HepG2 (cell line): ENCODE measurements around the gene LRRC4C. TPM values are rescaled to one million over a fixed set of nuclear protein-coding genes. Genes with fewer than 3 reads are reported as not detected.

Source experiments
- FOXA1 ChIP-seq, 2 experiments: fragments of 450-650 bp in 1 of 2; sonication (generic) in 1 of 2; formaldehyde crosslinking in 1 of 2; IDR thresholded peaks; 2 replicates each; pipeline versions ENCODE4 v1.4.0 to v1.6.1; 2016 to 2020; ENCODE audit warnings: missing genetic modification reagents in 1 of 2
- SNAI1 ChIP-seq: sonication (generic); formaldehyde crosslinking; IDR thresholded peaks from 2 replicates; pipeline ENCODE4 v1.5.0; 2020; ENCODE audit warnings: mild to moderate bottlenecking, missing genetic modification reagents, borderline replicate concordance
- ZNF296 ChIP-seq: sonication (generic); formaldehyde crosslinking; conservative IDR thresholded peaks from 2 replicates; pipeline ENCODE4 v1.5.0; 2020; ENCODE audit warnings: mild to moderate bottlenecking, missing genetic modification reagents
- ZNF367 ChIP-seq: sonication (generic); formaldehyde crosslinking; IDR thresholded peaks from 2 replicates; pipeline ENCODE4 v1.4.0; 2020; ENCODE audit warnings: missing genetic modification reagents, borderline replicate concordance
- polyA plus RNA-seq, 8 experiments: library from polyadenylated mRNA; depleted of rRNA in 3 of 8; stranded (reverse) in 7 of 8; unstranded in 1 of 8; fragments of >200 nt; fragmentation: Illumina TruSeq in 4 of 8; extraction: Trizol in 4 of 8; gene quantifications; 2 replicates each; pipeline versions ENCODE4 v1.2.1 to v1.2.3, GENCODE V29; 2011 to 2016; ENCODE audit warnings: low read depth in 4 of 8, missing spikeins in 1 of 8, mixed read lengths in 1 of 8; ENCODE audit not compliant: insufficient read depth in 1 of 8
- total RNA-seq, 5 experiments: library from RNA; depleted of rRNA; stranded (reverse); fragments of >200 nt; fragmentation: Illumina TruSeq; extraction: Trizol; gene quantifications; 2 replicates each; pipeline ENCODE4 v1.2.3, GENCODE V29; 2016; ENCODE audit warnings: low read depth in 1 of 5
- TF ChIP-seq, protein P1 (sequence below): sonication (generic); formaldehyde crosslinking; IDR thresholded peaks from 2 replicates; pipeline ENCODE4 v1.4.0; 2020; ENCODE audit warnings: mild to moderate bottlenecking, missing genetic modification reagents
- TF ChIP-seq, protein P2 (sequence below): sonication (generic); formaldehyde crosslinking; IDR thresholded peaks from 2 replicates; pipeline ENCODE4 v1.5.0; 2020; ENCODE audit warnings: missing genetic modification reagents, mild to moderate bottlenecking, borderline replicate concordance

Gene LRRC4C
- total and polyA plus RNA-seq, 2 of the 13 experiments (the other 11 are each of a cell fraction or from before 2014, with no cell fraction given): not detected

DNA sequence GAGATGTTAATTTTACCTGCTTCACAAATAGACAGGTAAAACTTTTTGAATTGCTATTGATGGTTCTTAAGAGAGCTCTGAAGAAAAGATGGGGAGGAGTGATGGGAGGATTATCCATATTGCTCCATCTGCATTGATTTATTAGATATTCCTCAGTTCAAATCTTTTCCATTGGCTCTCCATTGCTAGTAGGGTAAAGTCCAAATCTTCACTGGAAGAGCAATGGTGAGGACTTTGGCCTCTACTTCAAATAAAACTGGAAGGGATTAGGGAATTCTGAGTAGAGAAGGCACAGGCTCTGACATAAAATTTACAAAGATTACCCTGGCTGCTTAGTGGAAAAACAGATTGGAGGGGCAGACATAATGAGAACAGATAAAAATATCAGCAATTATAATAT is 1024.1 kb downstream of the LRRC4C start (continued):
- TF ChIP-seq, protein P1, sequence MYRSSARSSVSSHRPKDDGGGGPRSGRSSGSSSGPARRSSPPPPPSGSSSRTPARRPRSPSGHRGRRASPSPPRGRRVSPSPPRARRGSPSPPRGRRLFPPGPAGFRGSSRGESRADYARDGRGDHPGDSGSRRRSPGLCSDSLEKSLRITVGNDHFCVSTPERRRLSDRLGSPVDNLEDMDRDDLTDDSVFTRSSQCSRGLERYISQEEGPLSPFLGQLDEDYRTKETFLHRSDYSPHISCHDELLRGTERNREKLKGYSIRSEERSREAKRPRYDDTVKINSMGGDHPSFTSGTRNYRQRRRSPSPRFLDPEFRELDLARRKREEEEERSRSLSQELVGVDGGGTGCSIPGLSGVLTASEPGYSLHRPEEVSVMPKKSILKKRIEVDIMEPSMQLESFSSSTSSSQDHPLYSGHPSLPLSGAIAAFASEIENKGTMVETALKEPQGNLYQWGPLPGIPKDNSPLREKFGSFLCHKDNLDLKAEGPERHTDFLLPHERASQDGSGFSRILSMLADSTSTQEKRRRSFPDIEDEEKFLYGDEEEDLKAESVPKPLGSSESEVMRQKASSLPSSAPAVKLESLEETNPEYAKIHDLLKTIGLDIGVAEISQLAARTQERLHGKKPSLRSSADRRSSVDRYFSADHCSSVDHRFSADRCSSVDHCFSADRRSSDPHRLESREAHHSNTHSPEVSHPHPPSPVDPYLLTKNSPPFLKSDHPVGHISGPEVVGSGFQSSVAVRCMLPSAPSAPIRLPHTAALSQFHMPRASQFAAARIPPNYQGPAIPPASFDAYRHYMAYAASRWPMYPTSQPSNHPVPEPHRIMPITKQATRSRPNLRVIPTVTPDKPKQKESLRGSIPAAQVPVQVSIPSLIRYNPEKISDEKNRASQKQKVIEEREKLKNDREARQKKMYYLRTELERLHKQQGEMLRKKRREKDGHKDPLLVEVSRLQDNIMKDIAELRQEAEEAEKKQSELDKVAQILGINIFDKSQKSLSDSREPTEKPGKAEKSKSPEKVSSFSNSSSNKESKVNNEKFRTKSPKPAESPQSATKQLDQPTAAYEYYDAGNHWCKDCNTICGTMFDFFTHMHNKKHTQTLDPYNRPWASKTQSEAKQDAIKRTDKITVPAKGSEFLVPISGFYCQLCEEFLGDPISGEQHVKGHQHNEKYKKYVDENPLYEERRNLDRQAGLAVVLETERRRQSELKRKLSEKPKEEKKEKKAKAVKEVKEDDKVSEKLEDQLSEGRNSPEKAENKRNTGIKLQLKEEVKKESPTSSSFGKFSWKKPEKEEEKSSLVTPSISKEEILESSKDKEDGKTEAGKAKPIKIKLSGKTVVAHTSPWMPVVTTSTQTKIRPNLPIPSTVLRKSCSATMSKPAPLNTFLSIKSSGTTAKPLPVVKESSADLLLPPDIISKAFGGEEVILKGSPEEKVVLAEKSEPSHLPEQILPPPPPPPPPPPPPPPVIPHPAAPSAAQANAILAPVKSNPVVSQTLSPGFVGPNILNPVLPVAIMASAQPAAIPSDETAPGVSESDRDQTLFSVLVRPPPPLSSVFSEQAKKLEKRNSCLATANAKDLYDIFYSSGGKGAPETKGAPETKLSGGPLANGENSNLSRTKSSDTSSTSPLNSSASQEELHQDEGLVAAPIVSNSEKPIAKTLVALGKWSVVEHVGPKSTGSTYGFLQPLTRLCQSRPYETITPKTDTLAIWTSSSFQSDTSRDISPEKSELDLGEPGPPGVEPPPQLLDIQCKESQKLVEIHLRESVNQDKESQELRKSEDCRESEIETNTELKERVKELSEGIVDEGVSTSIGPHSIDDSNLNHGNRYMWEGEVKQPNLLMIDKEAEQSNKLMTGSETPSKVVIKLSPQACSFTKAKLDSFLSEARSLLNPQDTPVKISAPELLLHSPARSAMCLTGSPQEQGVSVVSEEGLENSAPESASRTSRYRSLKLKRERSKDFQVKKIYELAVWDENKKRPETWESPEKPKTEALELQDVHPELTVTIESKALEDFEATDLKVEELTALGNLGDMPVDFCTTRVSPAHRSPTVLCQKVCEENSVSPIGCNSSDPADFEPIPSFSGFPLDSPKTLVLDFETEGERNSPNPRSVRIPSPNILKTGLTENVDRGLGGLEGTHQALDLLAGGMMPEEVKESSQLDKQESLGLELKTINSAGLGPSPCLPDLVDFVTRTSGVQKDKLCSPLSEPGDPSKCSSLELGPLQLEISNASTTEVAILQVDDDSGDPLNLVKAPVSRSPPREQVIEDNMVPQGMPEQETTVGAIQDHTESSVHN (CRISPR knock-in tag): no peak
- TF ChIP-seq FOXA1 (IDR thresholded peaks at IDR 0.05) (no peak), FOXA1 (CRISPR knock-in tag; IDR thresholded peaks at IDR 0.05) (no peak), SNAI1 (CRISPR knock-in tag) (no peak), ZNF367 (CRISPR knock-in tag) (no peak), ZNF296 (CRISPR knock-in tag) (no peak)
- TF ChIP-seq, protein P2, sequence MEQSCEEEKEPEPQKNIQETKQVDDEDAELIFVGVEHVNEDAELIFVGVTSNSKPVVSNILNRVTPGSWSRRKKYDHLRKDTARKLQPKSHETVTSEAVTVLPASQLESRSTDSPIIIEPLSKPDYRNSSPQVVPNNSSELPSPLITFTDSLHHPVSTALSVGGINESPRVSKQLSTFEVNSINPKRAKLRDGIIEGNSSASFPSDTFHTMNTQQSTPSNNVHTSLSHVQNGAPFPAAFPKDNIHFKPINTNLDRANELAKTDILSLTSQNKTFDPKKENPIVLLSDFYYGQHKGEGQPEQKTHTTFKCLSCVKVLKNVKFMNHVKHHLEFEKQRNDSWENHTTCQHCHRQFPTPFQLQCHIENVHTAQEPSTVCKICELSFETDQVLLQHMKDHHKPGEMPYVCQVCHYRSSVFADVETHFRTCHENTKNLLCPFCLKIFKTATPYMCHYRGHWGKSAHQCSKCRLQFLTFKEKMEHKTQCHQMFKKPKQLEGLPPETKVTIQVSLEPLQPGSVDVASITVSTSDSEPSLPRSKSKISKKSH (CRISPR knock-in tag): no peak
